NB4 (cell line): ENCODE results near the gene CBLN3.

Source experiments
- DNase-seq: peaks from one replicate; pipeline ENCODE4 v3.0.0; 2010; ENCODE audit warnings: low read depth
- H3K4me3 ChIP-seq: one replicate; pipeline ENCODE4 v1.5.1; 2011; ENCODE audit warnings: mild to moderate bottlenecking, low read depth, low read length, moderate library complexity
- MYC ChIP-seq: IDR thresholded peaks from 2 replicates; pipeline ENCODE4 v1.6.1; 2011; ENCODE audit warnings: low read depth, low read length
- POLR2A ChIP-seq: IDR thresholded peaks from 2 replicates; pipeline ENCODE4 v1.6.1; 2011; ENCODE audit warnings: mild to moderate bottlenecking; ENCODE audit not compliant: insufficient read length; ENCODE audit errors: extremely low read depth
- TF ChIP-seq, protein P1 (sequence below): IDR thresholded peaks from one replicate; pipeline ENCODE4 v1.5.1; 2012; ENCODE audit warnings: low read depth, low read length
- TF ChIP-seq, protein P2 (sequence below): IDR thresholded peaks from 2 replicates; pipeline ENCODE4 v1.6.1; 2011; ENCODE audit warnings: low read depth, low read length

The CBLN3 gene

DNA sequence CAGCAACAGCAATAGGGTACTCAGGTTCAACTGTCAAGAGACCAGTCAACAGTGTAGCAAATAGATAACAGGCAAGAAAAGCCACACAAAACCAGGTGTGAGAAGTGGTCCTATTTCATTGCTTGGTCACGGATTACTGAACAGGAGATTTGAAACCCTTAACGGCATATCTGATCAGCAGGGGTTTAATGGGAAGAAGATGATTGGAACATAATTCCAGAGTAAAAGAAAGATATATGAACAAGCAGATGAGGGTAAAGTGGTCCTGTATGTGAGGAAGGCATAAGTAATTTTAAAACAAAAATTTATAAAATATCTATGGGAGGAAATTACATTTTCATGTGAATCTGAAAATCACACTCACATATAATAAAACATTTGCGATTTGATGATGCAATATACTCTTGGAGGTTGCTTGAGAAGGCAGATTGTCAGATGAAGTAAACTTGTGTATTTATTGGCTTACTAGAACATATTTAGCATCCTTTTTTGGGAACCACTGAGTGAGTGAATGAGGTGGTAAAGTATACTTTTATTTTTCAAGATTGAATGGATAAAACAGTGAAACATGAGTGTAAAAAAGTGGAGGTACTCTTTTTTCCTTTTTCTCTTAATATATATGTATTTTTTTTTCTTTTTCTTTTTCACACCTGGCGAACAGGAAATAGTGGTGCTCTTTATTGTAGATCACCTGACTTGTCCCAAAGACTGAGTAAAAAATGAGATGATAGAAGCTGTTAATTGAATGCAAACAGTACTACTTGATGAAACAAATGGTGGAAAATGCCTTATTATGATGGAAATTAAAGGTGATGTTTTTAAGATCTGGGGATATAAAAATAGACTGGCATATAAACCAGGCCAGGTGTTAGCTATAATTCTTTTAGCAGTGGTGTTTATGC lies 34.7 kb upstream of the CBLN3 start:
- no peak for DNase-seq
- no peak for TF ChIP-seq MYC
- TF ChIP-seq, protein P1, sequence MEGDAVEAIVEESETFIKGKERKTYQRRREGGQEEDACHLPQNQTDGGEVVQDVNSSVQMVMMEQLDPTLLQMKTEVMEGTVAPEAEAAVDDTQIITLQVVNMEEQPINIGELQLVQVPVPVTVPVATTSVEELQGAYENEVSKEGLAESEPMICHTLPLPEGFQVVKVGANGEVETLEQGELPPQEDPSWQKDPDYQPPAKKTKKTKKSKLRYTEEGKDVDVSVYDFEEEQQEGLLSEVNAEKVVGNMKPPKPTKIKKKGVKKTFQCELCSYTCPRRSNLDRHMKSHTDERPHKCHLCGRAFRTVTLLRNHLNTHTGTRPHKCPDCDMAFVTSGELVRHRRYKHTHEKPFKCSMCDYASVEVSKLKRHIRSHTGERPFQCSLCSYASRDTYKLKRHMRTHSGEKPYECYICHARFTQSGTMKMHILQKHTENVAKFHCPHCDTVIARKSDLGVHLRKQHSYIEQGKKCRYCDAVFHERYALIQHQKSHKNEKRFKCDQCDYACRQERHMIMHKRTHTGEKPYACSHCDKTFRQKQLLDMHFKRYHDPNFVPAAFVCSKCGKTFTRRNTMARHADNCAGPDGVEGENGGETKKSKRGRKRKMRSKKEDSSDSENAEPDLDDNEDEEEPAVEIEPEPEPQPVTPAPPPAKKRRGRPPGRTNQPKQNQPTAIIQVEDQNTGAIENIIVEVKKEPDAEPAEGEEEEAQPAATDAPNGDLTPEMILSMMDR, result no peak
- TF ChIP-seq, protein P2, sequence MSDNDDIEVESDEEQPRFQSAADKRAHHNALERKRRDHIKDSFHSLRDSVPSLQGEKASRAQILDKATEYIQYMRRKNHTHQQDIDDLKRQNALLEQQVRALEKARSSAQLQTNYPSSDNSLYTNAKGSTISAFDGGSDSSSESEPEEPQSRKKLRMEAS, result no peak
- no peak for TF ChIP-seq POLR2A

GRCh38 chr14:24463017-24463883 lies 33.8 kb upstream of the CBLN3 start:
- no peak for TF ChIP-seq POLR2A
- TF ChIP-seq, protein P1, result no peak
- TF ChIP-seq, protein P2, result no peak
- TF ChIP-seq MYC, result no peak
- H3K4me3 ChIP-seq, result no peak overlapping the region
- no peak for DNase-seq

More for the DNA sequence above, 34.7 kb upstream of the CBLN3 start:
- H3K4me3 ChIP-seq, result no peak overlapping the region

DNA sequence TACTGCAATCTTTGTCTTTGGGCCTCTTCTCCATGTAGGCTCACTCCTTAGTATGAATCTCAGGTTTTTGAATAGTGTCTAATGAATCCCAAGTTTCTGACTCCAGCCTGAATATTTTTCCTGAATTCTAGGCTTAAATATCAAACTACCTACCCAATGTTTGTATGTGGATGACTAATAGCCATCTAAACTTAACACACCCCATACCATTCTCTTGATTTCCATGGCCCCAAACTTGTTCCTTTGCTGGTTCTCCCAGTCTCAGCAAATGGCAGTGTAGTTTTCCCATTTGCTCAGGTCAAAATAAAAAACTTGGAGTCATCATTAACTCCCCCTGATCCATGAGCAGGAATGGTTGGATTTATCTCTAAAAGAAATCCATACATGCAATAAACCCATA lies 31.9 kb upstream of the CBLN3 start:
- no peak for TF ChIP-seq POLR2A
- no peak for TF ChIP-seq MYC
- TF ChIP-seq, protein P1, result no peak
- TF ChIP-seq, protein P2, result no peak
- no peak for DNase-seq
- no peak overlapping the region for H3K4me3 ChIP-seq

GRCh38 chr14:24459331-24459730 lies 29.9 kb upstream of the CBLN3 start:
- TF ChIP-seq, protein P1, result no peak
- no peak for TF ChIP-seq MYC
- TF ChIP-seq, protein P2, result no peak
- TF ChIP-seq POLR2A, result no peak
- no peak overlapping the region for H3K4me3 ChIP-seq
- no peak for DNase-seq

DNA sequence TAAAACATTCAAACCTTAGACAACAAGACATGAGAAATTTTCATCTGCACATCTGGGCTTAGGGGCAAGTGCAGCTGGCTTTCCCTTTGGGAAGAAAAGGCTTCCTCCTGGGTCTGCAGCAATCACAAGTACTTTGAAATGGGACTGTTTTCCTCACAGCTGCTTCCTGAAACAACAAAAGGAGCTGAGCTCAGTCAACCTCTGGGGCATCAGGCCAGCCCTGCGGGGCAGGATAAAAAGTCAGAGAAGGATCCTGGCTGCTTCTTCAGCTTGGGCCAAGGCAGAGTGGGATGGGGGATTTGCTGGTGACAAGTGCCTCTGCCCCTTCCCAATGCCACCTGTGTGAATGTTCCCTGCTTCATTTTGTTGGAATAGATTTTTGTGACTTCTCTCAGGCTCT lies 29.3 kb upstream of the CBLN3 start:
- no peak overlapping the region for H3K4me3 ChIP-seq
- no peak for DNase-seq
- no peak for TF ChIP-seq POLR2A
- TF ChIP-seq, protein P1, result no peak
- TF ChIP-seq, protein P2, result no peak
- no peak for TF ChIP-seq MYC
